Neural progenitor cell (in vitro differentiated cells): ENCODE results near the gene ADSS1. TPM values are rescaled to one million over a fixed set of nuclear protein-coding genes. Genes with fewer than 3 reads are reported as not detected.

Experiments used
- DNase-seq: peaks from one replicate; pipeline ENCODE4 v3.0.0-alpha.2; 2016; ENCODE audit warnings: low spot score
- H2AFZ ChIP-seq: fragments of 200-600 bp; sonication (generic); replicated peaks from 2 replicates; pipeline ENCODE4 v1.6.1; 2016; ENCODE audit warnings: antibody characterized with exemption
- H3F3A ChIP-seq: fragments of 200-600 bp; sonication (generic); 2 replicates; pipeline ENCODE4 v1.6.1; 2016; ENCODE audit warnings: antibody characterized with exemption, low read depth
- H3K27ac ChIP-seq: fragments of 200-600 bp; sonication (generic); 2 replicates; pipeline ENCODE4 v1.5.1; 2016; ENCODE audit warnings: mild to moderate bottlenecking
- H3K27me3 ChIP-seq: fragments of 200-600 bp; sonication (generic); 2 replicates; pipeline ENCODE4 v1.6.1; 2016; ENCODE audit warnings: mild to moderate bottlenecking, moderate library complexity
- H3K36me3 ChIP-seq: fragments of 200-600 bp; sonication (generic); 2 replicates; pipeline ENCODE4 v1.5.1; 2016
- H3K4me1 ChIP-seq: fragments of 200-600 bp; sonication (generic); 2 replicates; pipeline ENCODE4 v1.6.1; 2016; ENCODE audit warnings: mixed run types
- H3K4me2 ChIP-seq: fragments of 200-600 bp; sonication (generic); 2 replicates; pipeline ENCODE4 v1.6.1; 2016
- H3K4me3 ChIP-seq: fragments of 200-600 bp; sonication (generic); 2 replicates; pipeline ENCODE4 v1.5.1; 2016
- H3K79me2 ChIP-seq: fragments of 200-600 bp; sonication (generic); 2 replicates; pipeline ENCODE4 v1.6.1; 2016; ENCODE audit warnings: low read depth
- H3K9ac ChIP-seq: fragments of 200-600 bp; sonication (generic); 2 replicates; pipeline ENCODE4 v1.6.1; 2016
- H3K9me3 ChIP-seq: fragments of 200-600 bp; sonication (generic); 2 replicates; pipeline ENCODE4 v1.5.1; 2016; ENCODE audit warnings: low read depth
- H4K20me1 ChIP-seq: fragments of 200-600 bp; sonication (generic); 2 replicates; pipeline ENCODE4 v1.6.1; 2016; ENCODE audit warnings: low read depth
- H3K27ac Mint-ChIP-seq: 3 replicates; pipeline ENCODE4 v1.8.0; 2021; ENCODE audit warnings: mixed read lengths
- H3K27me3 Mint-ChIP-seq: 2 replicates; pipeline ENCODE4 v1.8.0; 2022; ENCODE audit warnings: low read depth, mild to moderate bottlenecking, inconsistent platforms, moderate library complexity, mixed read lengths; ENCODE audit not compliant: insufficient read depth
- H3K36me3 Mint-ChIP-seq: 3 replicates; pipeline ENCODE4 v1.8.0; 2021; ENCODE audit warnings: mixed read lengths
- H3K4me1 Mint-ChIP-seq: 3 replicates; pipeline ENCODE4 v1.8.0; 2021; ENCODE audit warnings: mixed read lengths
- H3K4me3 Mint-ChIP-seq: 3 replicates; pipeline ENCODE4 v1.8.0; 2021; ENCODE audit warnings: mild to moderate bottlenecking, moderate library complexity, mixed read lengths
- H3K9me3 Mint-ChIP-seq: 3 replicates; pipeline ENCODE4 v1.8.0; 2020; ENCODE audit warnings: mixed read lengths
- CTCF ChIP-seq: fragments of 200-600 bp; sonication (generic); IDR thresholded peaks from 2 replicates; pipeline ENCODE4 v1.5.1; 2017; ENCODE audit warnings: antibody characterized with exemption, mild to moderate bottlenecking
- EZH2 ChIP-seq: fragments of 200-600 bp; sonication (generic); IDR thresholded peaks from 2 replicates; pipeline ENCODE4 v1.6.1; 2017; ENCODE audit warnings: antibody characterized with exemption, mild to moderate bottlenecking, moderate library complexity
- EZH2phosphoT487 ChIP-seq: fragments of 200-600 bp; sonication (generic); IDR thresholded peaks from 2 replicates; pipeline ENCODE4 v1.6.1; 2017; ENCODE audit warnings: antibody characterized with exemption
- total RNA-seq: library from RNA; depleted of rRNA; stranded (reverse); fragments of >200 nt; gene quantifications from 2 replicates; pipeline ENCODE4 v1.2.3, GENCODE V29; 2015; ENCODE audit warnings: low replicate concordance

The ADSS1 gene
- total RNA-seq, 1 donor from 2014 or later = 26.4 TPM

- no peaks in the 10 kb centered on the region for H3K9me3 ChIP-seq
- no peak for TF ChIP-seq CTCF
- no peak for TF ChIP-seq EZH2
- no peak for TF ChIP-seq EZH2phosphoT487
- H3K4me1 ChIP-seq = no peaks in the 10 kb centered on the region
- no peak overlapping the region for H3K27ac ChIP-seq
- Mint-ChIP-seq H3K27me3 (peaks cover 7% of the 10 kb centered on the region), H3K9me3 (no peaks in the 10 kb centered on the region), H3K36me3 (no peaks in the 10 kb centered on the region), H3K27ac (no peak overlapping the region), H3K4me1 (peaks cover 12% of the 10 kb centered on the region), H3K4me3 (no peak overlapping the region)
- H2AFZ ChIP-seq = no peak overlapping the region
- peaks cover 1% of the 10 kb centered on the region for H4K20me1 ChIP-seq
- no peak overlapping the region for H3K4me3 ChIP-seq
- no peak overlapping the region for H3K9ac ChIP-seq
- H3K4me2 ChIP-seq = no peak overlapping the region
- no peaks in the 10 kb centered on the region for H3K27me3 ChIP-seq
- no peaks in the 10 kb centered on the region for H3F3A ChIP-seq
- no peaks in the 10 kb centered on the region for H3K36me3 ChIP-seq
- H3K79me2 ChIP-seq = no peaks in the 10 kb centered on the region
- DNase-seq = no peak
These were observed 5.9 kb upstream of the ADSS1 start for GRCh38 chr14:104718147-104718546.

- H3K9ac ChIP-seq = no peak overlapping the region
- H3K9me3 ChIP-seq = no peaks in the 10 kb centered on the region
- H3K36me3 Mint-ChIP-seq = no peaks in the 10 kb centered on the region
- no peak overlapping the region for H3K27ac ChIP-seq
- TF ChIP-seq CTCF (no peak), EZH2phosphoT487 (no peak), EZH2 (no peak)
- DNase-seq = no peak
- no peaks in the 10 kb centered on the region for H3K9me3 Mint-ChIP-seq
- H3K4me1 ChIP-seq = no peaks in the 10 kb centered on the region
- H3K4me1 Mint-ChIP-seq = peaks cover 12% of the 10 kb centered on the region
- H2AFZ ChIP-seq = no peak overlapping the region
- peaks cover 2% of the 10 kb centered on the region for H4K20me1 ChIP-seq
- H3K36me3 ChIP-seq = no peaks in the 10 kb centered on the region
- H3F3A ChIP-seq = no peaks in the 10 kb centered on the region
- H3K27me3 Mint-ChIP-seq = peaks cover 7% of the 10 kb centered on the region
- H3K27ac Mint-ChIP-seq = no peak overlapping the region
- H3K4me2 ChIP-seq = no peak overlapping the region
- H3K79me2 ChIP-seq = no peaks in the 10 kb centered on the region
- no peak overlapping the region for H3K4me3 ChIP-seq
- H3K4me3 Mint-ChIP-seq = no peak overlapping the region
- H3K27me3 ChIP-seq = no peaks in the 10 kb centered on the region
These were observed 5.2 kb upstream of the ADSS1 start for GRCh38 chr14:104718871-104719270.

GRCh38 chr14:104719343-104719742, 4.7 kb upstream of the ADSS1 start:
- H3K27ac ChIP-seq = no peak overlapping the region
- no peaks in the 10 kb centered on the region for H3F3A ChIP-seq
- no peak overlapping the region for H3K4me3 ChIP-seq
- H3K4me1 Mint-ChIP-seq = peaks cover 12% of the 10 kb centered on the region
- no peaks in the 10 kb centered on the region for H3K4me1 ChIP-seq
- no peaks in the 10 kb centered on the region for H3K9me3 ChIP-seq
- H3K79me2 ChIP-seq = no peaks in the 10 kb centered on the region
- H3K4me2 ChIP-seq = no peak overlapping the region
- no peaks in the 10 kb centered on the region for H3K36me3 Mint-ChIP-seq
- TF ChIP-seq EZH2 (no peak), CTCF (no peak), EZH2phosphoT487 (no peak)
- no peak overlapping the region for H3K27ac Mint-ChIP-seq
- no peak overlapping the region for H3K9ac ChIP-seq
- H3K27me3 Mint-ChIP-seq = peaks cover 7% of the 10 kb centered on the region
- H3K4me3 Mint-ChIP-seq = no peak overlapping the region
- peaks cover 2% of the 10 kb centered on the region for H4K20me1 ChIP-seq
- H2AFZ ChIP-seq = no peak overlapping the region
- DNase-seq = no peak
- H3K9me3 Mint-ChIP-seq = no peaks in the 10 kb centered on the region
- H3K36me3 ChIP-seq = no peaks in the 10 kb centered on the region
- H3K27me3 ChIP-seq = no peaks in the 10 kb centered on the region
